GM12878 (cell line): Measurements from ENCODE around the gene MT1HL1.

Source experiments
- CEBPB ChIP-seq, 2 experiments: fragments of 150-350 bp in 1 of 2; IDR thresholded peaks; 2 replicates each; pipeline ENCODE4 v1.6.1; 2012 to 2014; ENCODE audit warnings: low read depth in 2 of 2, low read length in 2 of 2, borderline replicate concordance in 1 of 2, inconsistent platforms in 1 of 2
- USF2 ChIP-seq: IDR thresholded peaks from 2 replicates; pipeline ENCODE4 v1.6.1; 2011; ENCODE audit warnings: low read depth, low read length, improper control_type of control experiment, borderline replicate concordance
- YBX1 ChIP-seq: fragments of 450-650 bp; IDR thresholded peaks from 2 replicates; pipeline ENCODE4 v1.6.1; 2016; ENCODE audit warnings: antibody characterized with exemption

GRCh38 chr1:237009611-237010010 is 5.4 kb upstream of the MT1HL1 start:
- no peak for TF ChIP-seq USF2
- no peak for TF ChIP-seq CEBPB (IDR thresholded peaks at IDR 0.05; ENCODE audit: borderline replicate concordance in 1 of 2, low read depth in 2 of 2, low read length in 2 of 2)
- no peak for TF ChIP-seq YBX1
